Muscle layer of duodenum (tissue), 2 donors: ENCODE data around the gene SPHK2.

Source experiments
- H3K27ac ChIP-seq: one replicate; pipeline ENCODE4 v1.7.0; 2013; ENCODE audit warnings: mild to moderate bottlenecking, low read length
- H3K27me3 ChIP-seq: one replicate; pipeline ENCODE4 v1.7.0; 2013; ENCODE audit warnings: low read depth, mild to moderate bottlenecking, control low read depth, low read length
- H3K36me3 ChIP-seq, 2 donors: one replicate each; pipeline ENCODE4 v1.7.0; 2013; ENCODE audit warnings: low read length in 2 of 2, control low read depth in 1 of 2, mild to moderate bottlenecking in 1 of 2; ENCODE audit not compliant: insufficient read depth in 2 of 2, control insufficient read depth in 1 of 2
- H3K4me1 ChIP-seq, 2 donors: one replicate each; pipeline ENCODE4 v1.7.0; 2013; ENCODE audit warnings: low read length in 2 of 2, mild to moderate bottlenecking in 2 of 2, control low read depth in 1 of 2, moderate library complexity in 1 of 2; ENCODE audit not compliant: insufficient read depth in 2 of 2, control insufficient read depth in 1 of 2
- H3K4me3 ChIP-seq, 2 donors: one replicate each; pipeline ENCODE4 v1.7.0; 2013; ENCODE audit warnings: low read length in 2 of 2, low read depth in 1 of 2, mild to moderate bottlenecking in 1 of 2
- H3K9me3 ChIP-seq, 2 donors: one replicate each; pipeline ENCODE4 v1.7.0; 2013; ENCODE audit warnings: low read length in 2 of 2, control low read depth in 1 of 2, mild to moderate bottlenecking in 1 of 2; ENCODE audit not compliant: control insufficient read depth in 1 of 2
- donor health status: healthy.

Gene SPHK2

GRCh38 chr19:48634036-48634342, 14.7 kb downstream of the SPHK2 start:
- Histone ChIP-seq H3K4me1 (peaks cover 24 to 62% of the 10 kb centered on the region in 2 donors), H3K9me3 (no peaks in the 10 kb centered on the region), H3K27ac (peak overlapping the region; percentile 71), H3K36me3 (peaks cover 4 to 9% of the 10 kb centered on the region in 2 donors), H3K4me3 (peak overlapping the region; percentile 49 to 96), H3K27me3 (no peaks in the 10 kb centered on the region)

DNA sequence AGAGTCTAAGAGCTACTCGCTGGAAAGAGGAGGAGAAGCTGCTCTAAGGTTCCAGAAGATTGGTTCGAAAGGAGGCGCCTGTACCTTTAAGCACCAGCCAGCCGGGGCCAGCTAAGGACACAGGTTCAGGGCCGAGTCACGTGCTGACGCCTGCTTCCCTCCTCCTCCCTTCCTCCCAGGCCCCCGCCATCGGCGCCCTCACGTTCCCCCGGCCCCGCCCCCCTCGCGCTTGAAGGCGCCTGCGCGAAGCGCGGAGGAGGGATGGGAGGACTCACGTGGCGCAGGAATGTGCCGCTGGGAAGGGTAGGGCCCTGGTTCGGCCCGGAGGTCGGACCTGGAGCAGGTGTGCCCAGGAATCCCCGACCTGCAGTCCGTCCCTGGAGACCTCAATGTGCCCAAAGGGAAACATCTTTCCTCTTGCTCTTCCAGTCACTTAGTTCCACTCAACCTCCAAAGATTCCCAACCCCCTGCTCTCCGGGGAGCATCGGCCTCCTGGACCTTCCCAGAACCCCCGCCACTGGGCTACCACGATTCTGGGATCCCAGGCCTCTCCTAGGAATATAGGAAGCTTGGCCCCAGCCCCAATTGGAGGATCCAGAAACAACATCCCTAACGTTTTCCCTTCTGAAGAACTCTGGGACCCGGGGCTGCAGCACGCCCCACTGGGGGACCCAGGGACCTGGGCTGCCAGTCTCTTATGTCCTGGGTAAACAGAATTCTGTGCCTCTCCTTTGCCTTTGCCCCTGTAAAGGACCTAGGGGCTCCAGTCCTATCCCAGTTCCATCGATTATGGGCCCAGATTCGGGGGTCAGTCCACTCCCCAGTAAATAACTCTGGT, 15.3 kb downstream of the SPHK2 start:
- Histone ChIP-seq H3K4me3 (peak overlapping the region; percentile 55 to 96), H3K27me3 (no peaks in the 10 kb centered on the region), H3K27ac (peak overlapping the region; percentile 95), H3K9me3 (no peaks in the 10 kb centered on the region), H3K36me3 (peaks cover 4 to 9% of the 10 kb centered on the region in 2 donors), H3K4me1 (peaks cover 24 to 58% of the 10 kb centered on the region in 2 donors)

GRCh38 chr19:48635263-48635965, 16.1 kb downstream of the SPHK2 start:
- Histone ChIP-seq H3K4me3 (peak overlapping the region; percentile 71 to 96), H3K4me1 (peaks cover 24 to 51% of the 10 kb centered on the region in 2 donors)

GRCh38 chr19:48635966-48636858, 16.9 kb downstream of the SPHK2 start:
- H3K27ac ChIP-seq, result peak overlapping the region; percentile 98
- H3K27me3 ChIP-seq, result no peaks in the 10 kb centered on the region
- peaks cover 24 to 43% of the 10 kb centered on the region in 2 donors for H3K4me1 ChIP-seq
- H3K4me3 ChIP-seq, result peak overlapping the region; percentile 71 to 96
- no peaks in the 10 kb centered on the region for H3K9me3 ChIP-seq
- peaks cover 2 to 4% of the 10 kb centered on the region in 2 donors for H3K36me3 ChIP-seq

More at GRCh38 chr19:48635263-48635965, 16.1 kb downstream of the SPHK2 start:
- H3K27me3 ChIP-seq, result no peaks in the 10 kb centered on the region
- no peaks in the 10 kb centered on the region for H3K9me3 ChIP-seq
- peaks cover 4 to 9% of the 10 kb centered on the region in 2 donors for H3K36me3 ChIP-seq
- H3K27ac ChIP-seq, result peak overlapping the region; percentile 98

GRCh38 chr19:48636859-48637448, 17.6 kb downstream of the SPHK2 start, which contains the start of gene DBP:
TSS of gene DBP (minus strand) at chr19:48637379. CDS start at chr19:48636994, 385 bp downstream.
- H3K36me3 ChIP-seq, result peaks cover 0 to 4% of the 10 kb centered on the region in 2 donors
- H3K4me3 ChIP-seq, result peak within 1 kb of the TSS; percentile 71 to 96
- H3K9me3 ChIP-seq, result no peaks in the 10 kb centered on the region
- peaks cover 24 to 36% of the 10 kb centered on the region in 2 donors for H3K4me1 ChIP-seq
- peak within 1 kb of the TSS; percentile 98 for H3K27ac ChIP-seq
- no peaks in the 10 kb centered on the region for H3K27me3 ChIP-seq

DNA sequence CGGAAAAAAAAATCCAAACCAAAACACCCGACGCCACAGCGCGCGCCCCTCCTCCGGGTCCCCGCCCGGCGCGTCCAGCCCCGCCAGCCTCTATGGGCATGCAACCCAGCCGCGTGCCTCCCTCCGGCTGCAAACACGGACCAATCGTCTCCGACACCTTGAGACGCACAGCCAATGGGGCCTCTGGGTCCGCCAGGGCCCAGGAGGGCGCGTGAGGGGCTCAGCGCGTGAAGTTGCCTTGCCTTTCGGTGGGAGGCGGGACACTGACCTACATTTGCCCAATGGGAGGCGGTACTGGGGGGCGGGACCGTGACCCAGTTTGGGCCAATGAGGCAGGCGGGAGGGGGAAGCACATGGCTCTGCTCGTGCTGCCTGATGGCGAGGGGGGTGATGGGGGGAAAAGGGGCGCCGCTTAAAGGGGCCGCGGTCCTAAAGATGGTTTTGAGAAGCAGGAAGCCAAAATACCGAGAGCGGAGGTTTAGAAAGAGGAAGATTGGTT, 18.2 kb downstream of the SPHK2 start:
- H3K4me1 ChIP-seq, result peaks cover 22 to 35% of the 10 kb centered on the region in 2 donors
- H3K27me3 ChIP-seq, result no peaks in the 10 kb centered on the region
- H3K27ac ChIP-seq, result peak overlapping the region; percentile 98
- H3K36me3 ChIP-seq, result peaks cover 0 to 3% of the 10 kb centered on the region in 2 donors
- no peaks in the 10 kb centered on the region for H3K9me3 ChIP-seq
- H3K4me3 ChIP-seq, result peak overlapping the region; percentile 71 to 96

- no peaks in the 10 kb centered on the region for H3K36me3 ChIP-seq
- peaks cover 17 to 28% of the 10 kb centered on the region in 2 donors for H3K4me1 ChIP-seq
- H3K9me3 ChIP-seq, result no peaks in the 10 kb centered on the region
- peak overlapping the region; percentile 98 for H3K27ac ChIP-seq
- H3K4me3 ChIP-seq, result peak overlapping the region; percentile 70 to 96
- no peaks in the 10 kb centered on the region for H3K27me3 ChIP-seq
These were observed 18.9 kb downstream of the SPHK2 start for GRCh38 chr19:48637948-48638830.

DNA sequence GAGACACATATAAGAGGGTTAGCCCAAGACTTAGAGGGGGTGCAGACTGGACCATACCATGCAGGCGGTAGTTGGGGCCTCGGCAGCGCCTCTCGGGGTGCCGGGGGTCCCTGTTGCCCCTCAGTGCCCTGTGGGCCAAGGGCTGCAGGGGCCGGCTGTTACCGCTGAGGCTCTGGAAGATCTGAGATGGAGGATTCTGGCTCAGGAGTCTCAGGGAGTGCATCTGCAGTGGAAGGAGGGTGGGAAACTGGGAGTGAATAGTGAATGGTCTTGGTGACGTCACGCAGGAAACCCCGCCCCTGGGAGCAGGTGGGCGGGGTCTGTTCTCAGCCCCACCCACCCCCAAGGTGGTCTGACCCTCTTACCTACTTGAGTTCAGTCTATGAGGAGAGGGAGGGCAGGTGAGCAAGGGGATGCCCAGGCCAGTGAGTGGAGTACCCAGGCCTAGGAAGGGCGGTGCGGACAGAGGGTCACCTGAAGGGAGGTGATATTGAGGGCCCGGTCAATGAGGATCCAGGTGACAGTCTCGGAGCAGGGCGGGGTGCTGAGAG, 19.6 kb downstream of the SPHK2 start:
- peak overlapping the region; percentile 98 for H3K27ac ChIP-seq
- H3K4me3 ChIP-seq, result peak overlapping the region in 1 of 2 donors; percentile 70
- H3K27me3 ChIP-seq, result no peaks in the 10 kb centered on the region
- peaks cover 10 to 21% of the 10 kb centered on the region in 2 donors for H3K4me1 ChIP-seq
- no peaks in the 10 kb centered on the region for H3K36me3 ChIP-seq
- no peaks in the 10 kb centered on the region for H3K9me3 ChIP-seq

DNA sequence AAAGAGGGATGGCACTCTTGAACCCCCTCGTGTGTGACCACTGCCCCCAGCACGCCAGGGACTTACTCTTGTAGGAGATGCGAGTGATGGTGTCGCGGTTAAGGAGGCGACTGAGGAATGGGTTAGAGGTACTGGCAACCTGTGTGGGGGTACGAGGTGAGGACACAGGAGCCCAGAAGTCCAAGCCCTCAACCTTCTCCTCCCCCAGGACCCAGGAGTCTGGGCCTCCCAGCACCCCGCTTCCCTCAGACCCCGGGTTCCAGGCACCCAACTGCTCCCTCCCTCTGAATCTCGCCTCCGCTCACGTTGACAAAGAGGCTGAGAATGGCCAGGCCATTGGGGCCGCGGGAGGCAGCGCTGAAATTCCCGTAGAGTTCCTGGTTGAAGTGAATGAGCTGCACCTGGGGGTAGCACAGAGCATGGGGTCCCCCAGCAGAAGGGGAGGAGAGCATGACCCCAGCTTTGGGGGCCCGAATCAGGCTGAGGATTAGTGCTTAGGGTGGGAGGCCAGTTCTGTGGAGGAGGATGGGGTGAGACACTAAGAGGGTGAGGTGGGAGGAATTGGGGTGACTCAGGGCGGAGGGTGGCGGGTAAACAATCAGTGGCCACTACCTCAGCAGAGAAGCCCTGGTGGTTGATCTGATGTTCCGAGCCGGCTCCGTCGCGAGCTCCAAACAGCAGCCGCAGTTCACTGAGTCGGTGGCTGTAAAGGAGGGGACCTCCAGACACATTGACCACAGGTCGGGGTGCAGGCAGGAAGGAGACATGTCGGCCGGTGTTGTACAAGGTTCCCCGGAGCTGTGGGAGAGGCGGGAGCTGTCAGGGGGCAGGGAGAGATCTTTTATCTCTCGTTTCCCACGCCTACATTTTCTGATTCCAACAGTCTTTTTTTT, 20.4 kb downstream of the SPHK2 start:
- H3K4me3 ChIP-seq, result no peak overlapping the region
- H3K4me1 ChIP-seq, result peaks cover 6 to 20% of the 10 kb centered on the region in 2 donors
- H3K27ac ChIP-seq, result no peak overlapping the region
- no peaks in the 10 kb centered on the region for H3K9me3 ChIP-seq
- no peaks in the 10 kb centered on the region for H3K27me3 ChIP-seq
- H3K36me3 ChIP-seq, result no peaks in the 10 kb centered on the region
